GM12878 (cell line): ENCODE results near the gene ITPR2. TPM values are rescaled to one million over a fixed set of nuclear protein-coding genes. Genes with fewer than 3 reads are reported as not detected.

Experiments used
- ATAC-seq: fragments of 200-7000 bp; cut with Tn5 transposase; 3 replicates; pipeline ENCODE4 v1.9.1; 2020; ENCODE audit warnings: mild to moderate bottlenecking, moderate library complexity
- BruUV-seq: library from RNA; stranded (reverse); fragments of 400-500 nt; replicated peaks from 2 replicates; lab custom pipeline; 2021; lab: Mats Ljungman, UMichigan
- CTCF ChIA-PET: fragments of 300-600 bp; sonication (Branson Sonifier 250); formaldehyde crosslinking; extraction: SDS; loops from one replicate; lab custom pipeline; 2021; ENCODE audit warnings: inconsistent platforms; lab: Yijun Ruan, JAX
- POLR2A ChIA-PET: fragments of 350-600 bp; formaldehyde crosslinking; extraction: SDS; loops from one replicate; lab custom pipeline; 2021; ENCODE audit warnings: inconsistent platforms; lab: Charles Lee
- RAD21 ChIA-PET: fragments of 300-600 bp; sonication (Branson Sonifier 250); formaldehyde crosslinking; loops from one replicate; lab custom pipeline; 2023; ENCODE audit warnings: antibody characterized with exemption; ENCODE audit not compliant: unreplicated experiment; lab: Charles Lee
- SMC1A ChIA-PET: fragments of 300-600 bp; sonication (Branson Sonifier 250); formaldehyde crosslinking; loops from one replicate; lab custom pipeline; 2023; ENCODE audit not compliant: unreplicated experiment, uncharacterized antibody; lab: Charles Lee
- DNase-seq: peaks from one replicate; pipeline ENCODE4 v3.0.0-alpha.2; 2011; ENCODE audit warnings: low read depth, low spot score
- FAIRE-seq: peaks from 3 replicates; lab custom pipeline; 2011; peaks lifted over from hg19 to GRCh38; lab: Jason Lieb, UNC
- H2AFZ ChIP-seq: 2 replicates; pipeline ENCODE4 v1.6.0; 2011; ENCODE audit warnings: low read depth, low read length, control low read depth; ENCODE audit not compliant: control insufficient read depth
- H3K27ac ChIP-seq: 2 replicates; pipeline ENCODE4 v1.5.1; 2011; ENCODE audit warnings: control low read depth; ENCODE audit not compliant: control insufficient read depth, insufficient read depth
- H3K27me3 ChIP-seq, 2 experiments: replicated peaks in 1 of 2; 2 replicates each; pipeline versions ENCODE4 v1.6.0 to v1.6.1; 2011; ENCODE audit warnings: low read length in 1 of 2; ENCODE audit not compliant: control insufficient read depth in 2 of 2, insufficient read depth in 2 of 2
- H3K36me3 ChIP-seq, 2 experiments: 2 replicates each; pipeline ENCODE4 v1.5.1; 2011; ENCODE audit warnings: low read length in 1 of 2; ENCODE audit not compliant: control insufficient read depth in 2 of 2, insufficient read depth in 2 of 2
- H3K4me1 ChIP-seq: 2 replicates; pipeline ENCODE4 v1.6.1; 2011; ENCODE audit warnings: mild to moderate bottlenecking, low read length, moderate library complexity, mixed read lengths; ENCODE audit not compliant: control insufficient read depth, insufficient read depth
- H3K4me2 ChIP-seq: 2 replicates; pipeline ENCODE4 v1.6.0; 2011; ENCODE audit warnings: control low read depth; ENCODE audit not compliant: control insufficient read depth, insufficient read depth
- H3K4me3 ChIP-seq: fragments of 200-600 bp; sonication (generic); 2 replicates; pipeline ENCODE4 v1.5.1; 2016
- H3K79me2 ChIP-seq: 2 replicates; pipeline ENCODE4 v1.6.0; 2011; ENCODE audit warnings: low read length; ENCODE audit not compliant: control insufficient read depth, insufficient read depth
- H3K9ac ChIP-seq: 2 replicates; pipeline ENCODE4 v1.8.0; 2011; ENCODE audit warnings: low read length, control low read depth, mixed read lengths; ENCODE audit not compliant: control insufficient read depth, insufficient read depth
- H3K9me3 ChIP-seq: replicated peaks from 3 replicates; pipeline ENCODE4 v1.5.1; 2011; ENCODE audit warnings: mild to moderate bottlenecking, low read length; ENCODE audit not compliant: control insufficient read depth, insufficient read depth
- H4K20me1 ChIP-seq: 2 replicates; pipeline ENCODE4 v1.6.0; 2011; ENCODE audit not compliant: control insufficient read depth, insufficient read depth
- BACH1 ChIP-seq: fragments of 450-650 bp; IDR thresholded peaks from 2 replicates; pipeline ENCODE4 v1.6.1; 2017; ENCODE audit warnings: mild to moderate bottlenecking, borderline replicate concordance
- DPF2 ChIP-seq: fragments of 450-650 bp; IDR thresholded peaks from 2 replicates; pipeline ENCODE4 v1.6.1; 2017; ENCODE audit warnings: mild to moderate bottlenecking
- E2F8 ChIP-seq: fragments of 450-650 bp; IDR thresholded peaks from 2 replicates; pipeline ENCODE4 v1.6.1; 2018; ENCODE audit warnings: mild to moderate bottlenecking, low read depth, moderate library complexity; ENCODE audit not compliant: partially characterized antibody
- JUNB ChIP-seq: IDR thresholded peaks from 2 replicates; pipeline ENCODE4 v1.6.1; 2016; ENCODE audit warnings: antibody characterized with exemption, mild to moderate bottlenecking
- KAT2A ChIP-seq: conservative IDR thresholded peaks from 2 replicates; pipeline ENCODE4 v1.6.1; 2011; ENCODE audit warnings: low read depth, low read length; ENCODE audit not compliant: control insufficient read depth
- LARP7 ChIP-seq: fragments of 450-650 bp; IDR thresholded peaks from 2 replicates; pipeline ENCODE4 v1.6.1; 2017; ENCODE audit warnings: mild to moderate bottlenecking
- NFXL1 ChIP-seq: fragments of 450-650 bp; IDR thresholded peaks from 2 replicates; pipeline ENCODE4 v1.6.1; 2017; ENCODE audit warnings: antibody characterized with exemption, mild to moderate bottlenecking, borderline replicate concordance
- PML ChIP-seq: IDR thresholded peaks from 2 replicates; pipeline ENCODE4 v1.6.1; 2012; ENCODE audit warnings: low read length, inconsistent platforms
- POLR2A ChIP-seq: IDR thresholded peaks from 2 replicates; pipeline ENCODE4 v1.6.1; 2011; ENCODE audit warnings: low read depth, mild to moderate bottlenecking, low read length
- STAT1 ChIP-seq: fragments of 450-650 bp; conservative IDR thresholded peaks from 2 replicates; pipeline ENCODE4 v1.6.1; 2014; ENCODE audit warnings: antibody characterized with exemption, mild to moderate bottlenecking
- TBL1XR1 ChIP-seq: IDR thresholded peaks from 2 replicates; pipeline ENCODE4 v1.6.1; 2012; ENCODE audit warnings: low read depth, low read length, improper control_type of control experiment
- TCF7 ChIP-seq: IDR thresholded peaks from 2 replicates; pipeline ENCODE4 v1.6.1; 2014; ENCODE audit warnings: antibody characterized with exemption, borderline replicate concordance
- WGBS: methylation state at CpG from one replicate; pipeline ENCODE4 v1.1.6; 2016; ENCODE audit warnings: low lambda C conversion rate; ENCODE audit not compliant: insufficient replicate concordance, insufficient coverage; ENCODE audit errors: missing lambda C conversion rate; 5-methylcytosine and 5-hydroxymethylcytosine counted together
- in situ Hi-C: fragments of 300-500 bp; cut with MboI; formaldehyde crosslinking; loops from 9 replicates; pipeline ENCODE4 v1.14.3; 2018; ENCODE audit warnings: mixed read lengths
- intact Hi-C: fragments of 100-400 bp; cut with micrococcal nuclease; formaldehyde crosslinking; loops from one replicate; pipeline ENCODE4 v1.14.2; 2022; ENCODE audit not compliant: unreplicated experiment
- polyA plus RNA-seq, 11 experiments: library from polyadenylated mRNA; depleted of rRNA in 4 of 11; unstranded in 6 of 11; stranded (reverse) in 5 of 11; fragments of >200 nt; fragmentation: Nextera tagmentation in 4 of 11; fragmentation: Illumina TruSeq in 1 of 11; extraction: Ambion mirVana in 4 of 11; extraction: Trizol in 1 of 11; gene quantifications; 1 replicate in 1 of 11; 2 replicates in 10 of 11; pipeline versions ENCODE4 v1.2.1 to v1.2.3, GENCODE V29; 2011 to 2016; ENCODE audit warnings: inconsistent platforms in 2 of 11, missing spikeins in 2 of 11, low read depth in 1 of 11
- total RNA-seq, 4 experiments: library from RNA; depleted of rRNA in 3 of 4; stranded (reverse); fragments of >200 nt in 3 of 4; fragmentation: Illumina TruSeq in 1 of 4; extraction: Trizol in 1 of 4; gene quantifications; 2 replicates each; pipeline versions ENCODE4 v1.2.1 to v1.2.3, GENCODE V29; 2013 to 2021
- TF ChIP-seq, protein P1 (sequence below): fragments of 450-650 bp; IDR thresholded peaks from 2 replicates; pipeline ENCODE4 v1.6.1; 2017; ENCODE audit warnings: mild to moderate bottlenecking

Gene ITPR2
- total and polyA plus RNA-seq, 10 of the 15 experiments (the other 5 are each of a cell fraction or from before 2014, with no cell fraction given): 7.5 to 76.2 (median 47.1) TPM

GRCh38 chr12:26642361-26642760 lies 190.6 kb downstream of the ITPR2 start (continued):
- TF ChIP-seq KAT2A (no peak), JUNB (no peak), E2F8 (no peak), NFXL1 (no peak)

- Histone ChIP-seq H3K9ac (no peak overlapping the region), H3K4me2 (no peak overlapping the region), H4K20me1 (no peaks in the 10 kb centered on the region), H3K4me3 (no peak overlapping the region), H3K9me3 (no peaks in the 10 kb centered on the region), H3K4me1 (no peaks in the 10 kb centered on the region), H3K27me3 (no peaks in the 10 kb centered on the region), H3K79me2 (no peaks in the 10 kb centered on the region), H3K27ac (no peak overlapping the region), H2AFZ (no peak overlapping the region), H3K36me3 (no peaks in the 10 kb centered on the region; a peak in 2 of 4 replicates)
- BruUV-seq: no TSS peak
- RAD21 ChIA-PET: no interaction called here
- DNase-seq: no peak
- in situ Hi-C loops (loop anchor here (25.0 kb wide), 1 partner anchor 525 kb away; no protein-coding TSS in a partner anchor), intact Hi-C loops (no loop called here)
- POLR2A ChIA-PET: no interaction called here
- FAIRE-seq: no peak
- WGBS: 100% methylated on average over 2 of the region's 2 CpGs
- CTCF ChIA-PET: no interaction called here
- no peak for ATAC-seq
- SMC1A ChIA-PET: no interaction called here
- TF ChIP-seq TCF7: no peak
- no peak for TF ChIP-seq DPF2
- TF ChIP-seq, protein P1, sequence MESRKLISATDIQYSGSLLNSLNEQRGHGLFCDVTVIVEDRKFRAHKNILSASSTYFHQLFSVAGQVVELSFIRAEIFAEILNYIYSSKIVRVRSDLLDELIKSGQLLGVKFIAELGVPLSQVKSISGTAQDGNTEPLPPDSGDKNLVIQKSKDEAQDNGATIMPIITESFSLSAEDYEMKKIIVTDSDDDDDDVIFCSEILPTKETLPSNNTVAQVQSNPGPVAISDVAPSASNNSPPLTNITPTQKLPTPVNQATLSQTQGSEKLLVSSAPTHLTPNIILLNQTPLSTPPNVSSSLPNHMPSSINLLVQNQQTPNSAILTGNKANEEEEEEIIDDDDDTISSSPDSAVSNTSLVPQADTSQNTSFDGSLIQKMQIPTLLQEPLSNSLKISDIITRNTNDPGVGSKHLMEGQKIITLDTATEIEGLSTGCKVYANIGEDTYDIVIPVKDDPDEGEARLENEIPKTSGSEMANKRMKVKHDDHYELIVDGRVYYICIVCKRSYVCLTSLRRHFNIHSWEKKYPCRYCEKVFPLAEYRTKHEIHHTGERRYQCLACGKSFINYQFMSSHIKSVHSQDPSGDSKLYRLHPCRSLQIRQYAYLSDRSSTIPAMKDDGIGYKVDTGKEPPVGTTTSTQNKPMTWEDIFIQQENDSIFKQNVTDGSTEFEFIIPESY: no peak
- TF ChIP-seq PML: no peak
- no peak for TF ChIP-seq LARP7
- TF ChIP-seq BACH1: no peak
- no peak for TF ChIP-seq STAT1
- TF ChIP-seq POLR2A: no peak
- no peak for TF ChIP-seq TBL1XR1
Measured at GRCh38 chr12:26636710-26637328, 196.2 kb downstream of the ITPR2 start.
